Measurements from ENCODE around the gene CAV1.

DNA sequence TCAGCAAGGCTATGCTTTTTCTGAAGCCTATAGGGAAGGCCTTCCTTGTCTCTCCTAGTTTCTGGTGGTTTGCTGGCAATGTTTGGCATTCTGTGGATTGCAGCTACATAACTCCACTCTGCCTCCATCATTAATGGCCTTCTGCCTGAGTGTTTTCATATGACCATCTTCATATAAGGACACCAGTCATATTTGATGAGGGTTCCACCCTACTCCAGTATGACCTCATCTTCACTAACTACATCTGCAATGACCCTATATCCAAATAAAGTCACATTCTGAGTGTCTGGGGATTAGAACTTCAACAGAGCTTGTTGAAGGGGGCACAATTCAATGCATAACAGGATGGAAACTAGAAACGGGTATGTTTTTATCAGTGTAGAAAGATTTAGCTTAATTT, 22.1 kb downstream of the CAV1 start:
- TF ChIP-seq, protein P1, sequence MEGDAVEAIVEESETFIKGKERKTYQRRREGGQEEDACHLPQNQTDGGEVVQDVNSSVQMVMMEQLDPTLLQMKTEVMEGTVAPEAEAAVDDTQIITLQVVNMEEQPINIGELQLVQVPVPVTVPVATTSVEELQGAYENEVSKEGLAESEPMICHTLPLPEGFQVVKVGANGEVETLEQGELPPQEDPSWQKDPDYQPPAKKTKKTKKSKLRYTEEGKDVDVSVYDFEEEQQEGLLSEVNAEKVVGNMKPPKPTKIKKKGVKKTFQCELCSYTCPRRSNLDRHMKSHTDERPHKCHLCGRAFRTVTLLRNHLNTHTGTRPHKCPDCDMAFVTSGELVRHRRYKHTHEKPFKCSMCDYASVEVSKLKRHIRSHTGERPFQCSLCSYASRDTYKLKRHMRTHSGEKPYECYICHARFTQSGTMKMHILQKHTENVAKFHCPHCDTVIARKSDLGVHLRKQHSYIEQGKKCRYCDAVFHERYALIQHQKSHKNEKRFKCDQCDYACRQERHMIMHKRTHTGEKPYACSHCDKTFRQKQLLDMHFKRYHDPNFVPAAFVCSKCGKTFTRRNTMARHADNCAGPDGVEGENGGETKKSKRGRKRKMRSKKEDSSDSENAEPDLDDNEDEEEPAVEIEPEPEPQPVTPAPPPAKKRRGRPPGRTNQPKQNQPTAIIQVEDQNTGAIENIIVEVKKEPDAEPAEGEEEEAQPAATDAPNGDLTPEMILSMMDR (IDR thresholded peaks at IDR 0.05), result no peak
- TF ChIP-seq POLR2A (IDR thresholded peaks at IDR 0.05), result no peak

All from thyroid gland (tissue), 4 donors.